Endothelial cell of umbilical vein (primary cell): ENCODE measurements around the gene SLC12A5. TPM values are rescaled to one million over a fixed set of nuclear protein-coding genes. Genes with fewer than 3 reads are reported as not detected.

ENCODE experiments used
- BruUV-seq: library from RNA; stranded (reverse); fragments of 400-500 nt; replicated peaks from 2 replicates; lab custom pipeline; 2021; lab: Mats Ljungman, UMichigan
- CTCF ChIA-PET: fragments of 300-600, 350-600 bp; sonication (Branson Sonifier 250); formaldehyde crosslinking; loops from one replicate; lab custom pipeline; 2021; ENCODE audit warnings: antibody characterized with exemption, inconsistent platforms; lab: Charles Lee
- POLR2A ChIA-PET: fragments of 300-600, 350-600 bp; sonication (Branson Sonifier 250); formaldehyde crosslinking; loops from one replicate; lab custom pipeline; 2021; ENCODE audit warnings: antibody characterized with exemption, inconsistent platforms; lab: Charles Lee
- DNase-seq: peaks from one replicate; pipeline ENCODE4 v3.0.0-alpha.2; 2011; ENCODE audit warnings: low read depth, low spot score
- FAIRE-seq: peaks from 2 replicates; lab custom pipeline; 2011; peaks lifted over from hg19 to GRCh38; lab: Jason Lieb, UNC
- H2AFZ ChIP-seq: 2 replicates; pipeline ENCODE4 v1.6.0; 2012; ENCODE audit warnings: low read depth, low read length, control low read depth, inconsistent platforms
- H3K27ac ChIP-seq: 2 replicates; pipeline ENCODE4 v1.5.1; 2011; ENCODE audit warnings: low read depth, mild to moderate bottlenecking, control low read depth, low read length, moderate library complexity; ENCODE audit not compliant: insufficient read depth
- H3K27me3 ChIP-seq, 2 experiments: 2 replicates each; pipeline versions ENCODE4 v1.6.0 to v1.6.1; 2011; ENCODE audit warnings: low read length in 2 of 2, mixed read lengths in 1 of 2; ENCODE audit not compliant: control insufficient read depth in 2 of 2, insufficient read depth in 2 of 2
- H3K36me3 ChIP-seq, 2 experiments: 2 replicates in 1 of 2; 3 replicates in 1 of 2; pipeline ENCODE4 v1.5.1; 2011; ENCODE audit warnings: low read length in 2 of 2, mild to moderate bottlenecking in 1 of 2, moderate library complexity in 1 of 2; ENCODE audit not compliant: control insufficient read depth in 2 of 2, insufficient read depth in 2 of 2; ENCODE audit errors: extremely low read depth in 1 of 2
- H3K4me1 ChIP-seq: 3 replicates; pipeline ENCODE4 v1.5.1; 2011; ENCODE audit warnings: mild to moderate bottlenecking, low read length; ENCODE audit not compliant: control insufficient read depth, insufficient read depth; ENCODE audit errors: extremely low read depth
- H3K4me2 ChIP-seq: 2 replicates; pipeline ENCODE4 v1.6.1; 2011; ENCODE audit warnings: low read length, control low read depth, mixed read lengths; ENCODE audit not compliant: insufficient read depth
- H3K4me3 ChIP-seq, 3 experiments: fragments of 200-600 bp in 1 of 3; sonication (generic), shearing (Covaris generic) in 1 of 3; replicated peaks in 1 of 3; 2 replicates each; pipeline ENCODE4 v1.5.1; 2011 to 2016; ENCODE audit warnings: control low read depth in 3 of 3, low read length in 3 of 3, mild to moderate bottlenecking in 2 of 3, inconsistent platforms in 1 of 3, low read depth in 1 of 3, moderate library complexity in 1 of 3; ENCODE audit not compliant: insufficient read depth in 1 of 3
- H3K79me2 ChIP-seq: 2 replicates; pipeline ENCODE4 v1.6.0; 2012; ENCODE audit warnings: low read length, inconsistent platforms; ENCODE audit not compliant: control insufficient read depth, insufficient read depth
- H3K9ac ChIP-seq: replicated peaks from 2 replicates; pipeline ENCODE3; 2011; ENCODE audit warnings: low read length, control low read depth; ENCODE audit not compliant: insufficient read depth; ENCODE audit errors: extremely low read depth
- H3K9me1 ChIP-seq: replicated peaks from 3 replicates; pipeline ENCODE4 v1.6.0; 2011; ENCODE audit warnings: mild to moderate bottlenecking, low read length; ENCODE audit not compliant: control insufficient read depth, insufficient read depth; ENCODE audit errors: extremely low read depth
- H3K9me3 ChIP-seq: replicated peaks from 2 replicates; pipeline ENCODE4 v1.5.1; 2012; ENCODE audit warnings: low read length, inconsistent platforms; ENCODE audit not compliant: control insufficient read depth, insufficient read depth
- H4K20me1 ChIP-seq: replicated peaks from 2 replicates; pipeline ENCODE3; 2011; ENCODE audit warnings: mild to moderate bottlenecking, low read length; ENCODE audit not compliant: control insufficient read depth, insufficient read depth; ENCODE audit errors: extremely low read depth
- CTCF ChIP-seq, 2 donors: IDR thresholded peaks; 1 replicate in 1 of 2; 2 replicates in 1 of 2; pipeline ENCODE4 v1.5.1; 2011; ENCODE audit warnings: low read length in 2 of 2, mild to moderate bottlenecking in 2 of 2, moderate library complexity in 2 of 2, control low read depth in 1 of 2, inconsistent platforms in 1 of 2, low read depth in 1 of 2; ENCODE audit not compliant: insufficient read depth in 1 of 2; ENCODE audit errors: extremely low read depth in 1 of 2
- EZH2 ChIP-seq: IDR thresholded peaks from 2 replicates; pipeline ENCODE4 v1.6.1; 2012; ENCODE audit warnings: borderline replicate concordance, low read depth, mild to moderate bottlenecking, moderate library complexity, low read length, inconsistent platforms; ENCODE audit not compliant: severe bottlenecking
- FOS ChIP-seq: IDR thresholded peaks from 2 replicates; pipeline ENCODE4 v1.6.1; 2011; ENCODE audit warnings: mild to moderate bottlenecking, low read length, moderate library complexity, borderline replicate concordance; ENCODE audit not compliant: insufficient read depth
- GATA2 ChIP-seq: IDR thresholded peaks from 2 replicates; pipeline ENCODE4 v1.7.0; 2011; ENCODE audit warnings: low read depth, mild to moderate bottlenecking, moderate library complexity, mixed read lengths, low read length; ENCODE audit not compliant: insufficient read length, insufficient read depth
- JUN ChIP-seq: IDR thresholded peaks from 2 replicates; pipeline ENCODE4 v1.6.1; 2011; ENCODE audit warnings: borderline replicate concordance, low read depth; ENCODE audit not compliant: insufficient read length, insufficient read depth
- MAX ChIP-seq: IDR thresholded peaks from 2 replicates; pipeline ENCODE4 v1.6.1; 2011; ENCODE audit not compliant: insufficient read depth, insufficient read length
- MYC ChIP-seq: IDR thresholded peaks from one replicate; pipeline ENCODE4 v1.6.1; 2011; ENCODE audit warnings: mild to moderate bottlenecking, low read depth, low read length
- POLR2AphosphoS5 ChIP-seq: IDR thresholded peaks from 2 replicates; pipeline ENCODE4 v1.6.1; 2012; ENCODE audit warnings: low read depth, mild to moderate bottlenecking, control low read depth, low read length, moderate library complexity; ENCODE audit not compliant: insufficient read depth
- dilution Hi-C: fragments of 300-500 bp; cut with MboI; formaldehyde crosslinking; loops from one replicate; pipeline ENCODE4 v1.15.0; 2019; ENCODE audit warnings: low sequenced_read_pairs; ENCODE audit not compliant: extremely low pct_ligation_motif_present
- intact Hi-C: fragments of 100-400 bp; cut with micrococcal nuclease; formaldehyde crosslinking; loops from one replicate; pipeline ENCODE4 v1.10.0; 2022
- polyA plus RNA-seq, 4 experiments: library from polyadenylated mRNA; depleted of rRNA in 3 of 4; stranded (reverse) in 3 of 4; unstranded in 1 of 4; fragments of >200 nt; gene quantifications; 2 replicates each; pipeline versions ENCODE4 v1.2.1 to v1.2.3, GENCODE V29; 2011 to 2012; ENCODE audit warnings: missing spikeins in 1 of 4
- total RNA-seq: library from RNA; stranded (reverse); gene quantifications from 2 replicates; pipeline ENCODE4 v1.2.3, GENCODE V29; 2021

The SLC12A5 gene
- total and polyA plus RNA-seq, 2 donors (not counting 3 experiments of a cell fraction or from before 2014, with no cell fraction given): 1.6 to 2.3 TPM

GRCh38 chr20:46073024-46073423, 44.0 kb downstream of the SLC12A5 start:
- TF ChIP-seq FOS (no peak), POLR2AphosphoS5 (no peak), JUN (no peak), CTCF (IDR thresholded peaks at IDR 0.05; ENCODE audit: extremely low read depth in 1 of 2, insufficient read depth in 1 of 2, low read depth in 1 of 2, low read length in 2 of 2) (no peak), MAX (no peak), EZH2 (no peak), GATA2 (no peak), MYC (no peak)
- Histone ChIP-seq H3K9ac (no peak overlapping the region), H3K79me2 (no peaks in the 10 kb centered on the region), H3K9me3 (no peaks in the 10 kb centered on the region), H3K4me3 (no peak overlapping the region), H3K4me1 (no peaks in the 10 kb centered on the region), H2AFZ (no peak overlapping the region), H3K27ac (no peak overlapping the region), H3K36me3 (peaks cover 7 to 19% of the 10 kb centered on the region in 2 experiments), H4K20me1 (no peaks in the 10 kb centered on the region), H3K4me2 (no peak overlapping the region), H3K27me3 (no peaks in the 10 kb centered on the region), H3K9me1 (no peaks in the 10 kb centered on the region)
- dilution Hi-C loops: no loop called here
- BruUV-seq: no TSS peak
- ChIA-PET CTCF (interaction anchor here (0.9 to 1.3 kb wide), 2 partner anchors 12 to 15 kb away, joined by 4 to 5 read pairs; no protein-coding TSS in a partner anchor), POLR2A (no interaction called here)
- DNase-seq: no peak
- intact Hi-C loops: no loop called here
- no peak for FAIRE-seq
